MM.1S (cell line): ENCODE measurements around the gene ART5.
"Not testable (repeated sequence)": the region's sequence is repeated elsewhere in the genome, so short reads cannot be mapped to it uniquely, and the experiment has no call there.

Experiments
- CTCF ChIP-seq: fragments of 300-600 bp; sonication (generic); IDR thresholded peaks from 2 replicates; pipeline ENCODE4 v1.5.1; 2016; ENCODE audit warnings: antibody characterized with exemption, low read length, mixed read lengths
- EZH2phosphoT487 ChIP-seq: fragments of 300-600 bp; sonication (generic); IDR thresholded peaks from 2 replicates; pipeline ENCODE4 v1.6.1; 2018; ENCODE audit warnings: antibody characterized with exemption, low read length

- TF ChIP-seq CTCF, EZH2phosphoT487: not testable (repeated sequence)
Observed at GRCh38 chr11:3649374-3649773, 7.6 kb upstream of the ART5 start.
